ENCODE results near the gene TOR4A. TPM values are rescaled to one million over a fixed set of nuclear protein-coding genes. Genes with fewer than 3 reads are reported as not detected.

Gene TOR4A
- total RNA-seq, 6 experiments from 2014 or later: 58.4 to 76.2 (median 62.2) TPM

DNA sequence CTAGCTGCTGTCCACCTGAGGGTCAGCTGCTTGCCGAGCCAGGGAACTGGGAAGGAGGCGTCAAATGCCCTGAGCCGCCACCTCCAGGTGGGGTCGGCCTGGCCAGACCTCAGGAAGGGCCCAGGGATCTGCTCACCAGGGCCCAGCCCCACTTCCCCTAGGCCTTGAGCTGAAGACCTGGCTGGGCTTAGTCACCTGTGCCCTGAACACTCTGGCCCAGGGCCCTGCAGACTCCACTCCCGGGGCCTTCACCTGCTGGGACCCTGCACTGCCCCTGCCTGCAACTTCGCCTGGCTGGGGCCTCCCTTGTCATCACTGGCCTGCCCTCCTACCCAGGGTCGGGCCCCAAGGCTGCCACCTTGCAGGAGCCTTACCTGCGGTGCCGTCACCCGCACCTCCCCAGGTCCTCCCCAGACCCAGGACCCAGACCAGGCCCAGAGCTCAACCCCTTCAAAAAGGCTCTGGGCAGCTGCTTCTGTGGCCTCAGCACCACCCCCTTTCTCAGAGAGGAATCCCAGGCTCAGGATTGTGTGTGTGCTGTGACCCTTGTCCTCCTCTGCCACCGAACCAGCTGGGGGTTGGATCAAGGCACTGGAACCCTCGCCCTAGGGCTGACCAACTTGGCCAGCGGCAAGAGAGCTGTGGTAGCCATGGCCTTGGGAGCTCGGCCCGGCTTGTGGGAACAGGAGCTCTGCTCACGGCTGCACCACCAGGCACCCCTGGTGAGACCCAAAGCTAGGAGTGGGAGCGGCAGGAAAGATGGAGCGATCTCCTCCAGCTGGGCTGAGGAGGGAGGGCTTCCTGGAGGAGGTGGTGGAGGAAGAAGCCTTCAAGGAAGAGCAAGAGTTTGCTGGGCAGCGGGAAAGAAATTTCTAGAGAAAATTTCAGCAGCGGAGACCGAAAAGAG, 23.6 kb upstream of the TOR4A start:
- DNase-seq: no peak
- Mint-ChIP-seq H3K4me3 (peak overlapping the region; percentile 93), H3K36me3 (ENCODE audit: low read depth) (no peaks in the 10 kb centered on the region), H3K27ac (peak overlapping the region; percentile 76), H3K9me3 (no peaks in the 10 kb centered on the region), H3K4me1 (ENCODE audit: low read depth) (peaks cover 13% of the 10 kb centered on the region), H3K27me3 (ENCODE audit: insufficient read depth) (no peaks in the 10 kb centered on the region; the same call in 1 of the 2 replicates)
- TF ChIP-seq, protein P1, sequence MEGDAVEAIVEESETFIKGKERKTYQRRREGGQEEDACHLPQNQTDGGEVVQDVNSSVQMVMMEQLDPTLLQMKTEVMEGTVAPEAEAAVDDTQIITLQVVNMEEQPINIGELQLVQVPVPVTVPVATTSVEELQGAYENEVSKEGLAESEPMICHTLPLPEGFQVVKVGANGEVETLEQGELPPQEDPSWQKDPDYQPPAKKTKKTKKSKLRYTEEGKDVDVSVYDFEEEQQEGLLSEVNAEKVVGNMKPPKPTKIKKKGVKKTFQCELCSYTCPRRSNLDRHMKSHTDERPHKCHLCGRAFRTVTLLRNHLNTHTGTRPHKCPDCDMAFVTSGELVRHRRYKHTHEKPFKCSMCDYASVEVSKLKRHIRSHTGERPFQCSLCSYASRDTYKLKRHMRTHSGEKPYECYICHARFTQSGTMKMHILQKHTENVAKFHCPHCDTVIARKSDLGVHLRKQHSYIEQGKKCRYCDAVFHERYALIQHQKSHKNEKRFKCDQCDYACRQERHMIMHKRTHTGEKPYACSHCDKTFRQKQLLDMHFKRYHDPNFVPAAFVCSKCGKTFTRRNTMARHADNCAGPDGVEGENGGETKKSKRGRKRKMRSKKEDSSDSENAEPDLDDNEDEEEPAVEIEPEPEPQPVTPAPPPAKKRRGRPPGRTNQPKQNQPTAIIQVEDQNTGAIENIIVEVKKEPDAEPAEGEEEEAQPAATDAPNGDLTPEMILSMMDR (IDR thresholded peaks at IDR 0.05): no peak

DNA sequence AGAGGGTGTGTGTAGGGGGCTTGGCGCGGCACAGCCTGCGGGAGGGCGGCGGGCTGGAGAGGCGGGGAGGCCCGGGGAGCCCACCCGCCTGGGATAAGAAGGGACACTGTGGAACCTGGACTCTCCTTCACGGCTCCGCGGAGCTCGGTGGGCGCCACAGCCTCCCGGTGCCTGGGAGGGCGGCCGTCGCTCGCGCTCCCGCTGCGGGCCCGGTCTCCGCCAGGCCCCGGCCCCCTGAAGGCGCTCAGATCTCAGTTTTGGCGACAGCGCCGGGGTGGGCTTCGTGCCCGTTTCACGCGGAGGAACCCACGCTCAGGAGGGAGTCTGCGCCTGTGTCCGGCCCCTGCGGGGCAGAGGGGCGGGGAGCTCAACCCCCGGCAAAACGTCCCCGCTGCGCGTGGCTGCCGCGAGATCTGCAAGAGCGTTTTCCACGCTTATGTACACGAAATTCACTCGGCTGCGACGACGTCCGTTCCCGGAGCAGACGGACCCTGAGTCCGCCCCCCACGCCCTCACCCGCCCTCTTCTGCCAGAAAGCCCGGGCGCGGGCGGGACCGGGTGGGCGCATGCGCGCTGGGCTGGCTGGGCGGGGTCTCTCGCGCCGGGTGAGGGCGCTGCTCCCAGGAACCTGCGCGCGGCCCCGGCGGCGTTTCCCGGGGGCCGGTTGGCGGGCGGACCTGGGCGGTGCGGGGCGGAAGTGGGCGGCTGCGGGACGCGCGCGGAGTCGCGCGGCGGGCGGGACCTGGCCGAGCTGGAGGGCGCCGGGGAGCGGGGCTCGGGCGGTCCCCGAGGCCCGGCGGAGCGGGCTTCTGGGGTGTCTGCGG, 22.7 kb upstream of the TOR4A start, which contains the start of gene NELFB:
NELFB (plus strand) TSS at position 704 of the 824 bp plus-strand sequence.
- Mint-ChIP-seq H3K4me3 (peak within 1 kb of the TSS; percentile 93), H3K27me3 (ENCODE audit: insufficient read depth) (no peaks in the 10 kb centered on the region; the same call in 1 of the 2 replicates), H3K36me3 (ENCODE audit: low read depth) (no peaks in the 10 kb centered on the region), H3K27ac (peak within 1 kb of the TSS; percentile 76), H3K4me1 (ENCODE audit: low read depth) (peaks cover 13% of the 10 kb centered on the region), H3K9me3 (no peaks in the 10 kb centered on the region)
- TF ChIP-seq, protein P1 (IDR thresholded peaks at IDR 0.05): peak; percentile 33; the same call in 1 of the 2 replicates
- peak; percentile 78 for DNase-seq

DNA sequence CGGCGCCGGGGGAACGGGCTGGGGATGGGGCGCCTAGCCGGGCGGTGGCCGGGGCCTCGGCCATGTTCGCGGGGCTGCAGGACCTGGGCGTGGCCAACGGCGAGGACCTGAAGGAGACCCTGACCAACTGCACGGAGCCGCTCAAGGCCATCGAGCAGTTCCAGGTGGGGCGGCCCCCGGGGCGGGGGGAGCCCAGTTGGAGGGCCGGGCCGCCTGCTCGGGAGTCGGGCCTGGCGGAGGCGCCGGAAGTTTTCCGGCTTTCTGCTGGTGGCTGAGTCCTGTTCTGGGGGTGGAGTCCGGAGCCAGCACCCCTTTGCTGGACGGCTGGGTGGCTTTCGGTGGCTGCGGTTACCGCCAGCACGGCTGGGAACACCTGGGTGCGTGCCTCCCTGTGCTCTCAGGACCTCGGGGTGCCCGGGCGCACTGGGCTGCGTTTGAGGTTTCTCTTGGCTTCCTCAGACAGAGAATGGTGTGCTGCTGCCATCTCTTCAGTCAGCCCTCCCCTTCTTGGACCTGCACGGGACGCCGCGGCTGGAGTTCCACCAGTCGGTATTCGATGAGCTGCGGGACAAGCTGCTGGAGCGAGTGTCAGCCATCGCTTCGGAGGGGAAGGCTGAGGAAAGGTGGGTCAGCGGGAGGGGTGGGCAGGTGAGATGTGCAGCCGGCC, 21.9 kb upstream of the TOR4A start:
- no peaks in the 10 kb centered on the region for H3K9me3 Mint-ChIP-seq
- no peaks in the 10 kb centered on the region for H3K36me3 Mint-ChIP-seq (ENCODE audit: low read depth)
- peak overlapping the region; percentile 90 for H3K4me3 Mint-ChIP-seq
- H3K27me3 Mint-ChIP-seq (ENCODE audit: insufficient read depth): no peaks in the 10 kb centered on the region; the same call in 1 of the 2 replicates
- TF ChIP-seq, protein P1 (IDR thresholded peaks at IDR 0.05): no peak
- peaks cover 13% of the 10 kb centered on the region for H3K4me1 Mint-ChIP-seq (ENCODE audit: low read depth)
- no peak for DNase-seq
- peak overlapping the region; percentile 42 for H3K27ac Mint-ChIP-seq

DNA sequence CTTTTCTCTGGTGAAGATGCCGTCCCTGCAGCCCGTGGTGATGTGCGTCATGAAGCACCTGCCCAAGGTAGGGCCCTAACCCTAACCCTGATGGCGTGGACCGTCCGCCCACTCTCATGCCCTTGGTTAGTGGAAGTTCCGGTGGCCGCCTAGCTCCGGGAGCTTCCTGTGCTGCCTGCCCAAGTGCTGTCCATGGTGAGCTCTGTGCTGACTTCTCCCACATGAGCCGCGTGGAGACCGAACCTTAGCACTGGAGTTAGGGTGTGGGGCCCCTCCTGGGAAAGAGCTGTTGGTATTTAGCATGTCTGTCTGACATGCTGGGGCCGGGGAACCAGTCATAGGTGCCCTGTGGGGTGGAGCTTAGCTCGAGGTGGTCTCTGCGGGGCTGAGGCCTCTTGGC, 21.2 kb upstream of the TOR4A start:
- TF ChIP-seq, protein P1 (IDR thresholded peaks at IDR 0.05): no peak
- H3K36me3 Mint-ChIP-seq (ENCODE audit: low read depth): no peaks in the 10 kb centered on the region
- no peak for DNase-seq

DNA sequence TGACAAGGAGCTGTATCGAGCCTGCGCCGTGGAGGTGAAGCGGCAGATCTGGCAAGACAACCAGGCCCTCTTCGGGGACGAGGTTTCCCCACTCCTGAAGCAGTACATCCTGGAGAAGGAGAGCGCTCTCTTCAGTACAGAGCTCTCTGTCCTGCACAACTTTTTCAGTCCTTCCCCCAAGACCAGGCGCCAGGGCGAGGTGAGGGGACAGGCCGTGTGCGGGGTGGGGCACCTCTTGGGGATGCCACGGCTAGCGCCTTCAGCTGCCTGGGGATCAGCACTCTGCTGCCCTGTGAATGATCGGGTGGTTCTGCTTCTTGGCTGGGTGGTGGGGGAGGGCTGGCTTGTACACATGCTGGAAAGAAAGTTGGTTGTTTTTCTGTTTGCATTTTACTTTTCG, 20.7 kb upstream of the TOR4A start:
- DNase-seq: no peak
- TF ChIP-seq, protein P1 (IDR thresholded peaks at IDR 0.05): no peak
- Mint-ChIP-seq H3K4me3 (peak overlapping the region; percentile 90), H3K36me3 (ENCODE audit: low read depth) (peaks cover 5% of the 10 kb centered on the region; the same call in 1 of the 2 replicates), H3K27me3 (ENCODE audit: insufficient read depth) (no peaks in the 10 kb centered on the region; the same call in 1 of the 2 replicates), H3K9me3 (no peaks in the 10 kb centered on the region), H3K27ac (no peak overlapping the region), H3K4me1 (ENCODE audit: low read depth) (peaks cover 17% of the 10 kb centered on the region)

More for the DNA sequence above, 21.2 kb upstream of the TOR4A start:
- no peaks in the 10 kb centered on the region for H3K9me3 Mint-ChIP-seq
- no peak overlapping the region for H3K27ac Mint-ChIP-seq
- no peaks in the 10 kb centered on the region; the same call in 1 of the 2 replicates for H3K27me3 Mint-ChIP-seq (ENCODE audit: insufficient read depth)
- H3K4me3 Mint-ChIP-seq: peak overlapping the region; percentile 90
- peaks cover 13% of the 10 kb centered on the region for H3K4me1 Mint-ChIP-seq (ENCODE audit: low read depth)
